ENCODE measurements around the gene ADM2. TPM values are rescaled to one million over a fixed set of nuclear protein-coding genes. Genes with fewer than 3 reads are reported as not detected.

The ADM2 gene
- total RNA-seq, 1 donor from 2014 or later: 2.2 TPM

DNA sequence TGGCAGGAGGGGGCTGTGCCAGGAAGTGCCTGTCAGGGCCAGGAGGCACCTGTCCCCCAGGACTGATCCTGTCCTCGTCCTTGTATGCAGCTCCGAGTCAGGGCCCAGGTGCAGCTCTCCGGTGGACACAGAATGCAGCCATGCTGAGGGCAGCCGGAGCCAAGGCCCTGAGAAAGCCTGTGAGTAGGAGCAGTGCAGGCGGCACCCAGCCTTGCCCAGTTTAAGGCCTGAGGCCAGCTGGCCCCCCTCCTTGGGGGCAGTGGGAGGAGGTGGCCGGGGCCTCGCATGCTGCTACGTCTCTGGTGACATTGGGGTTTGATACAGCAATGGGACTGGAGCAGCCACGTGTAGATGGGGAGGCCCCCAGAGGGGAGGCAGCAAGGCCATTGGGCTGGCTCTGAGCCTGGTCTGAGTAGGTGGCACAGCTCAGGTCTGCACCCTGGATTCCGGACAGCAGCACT, 41.4 kb upstream of the ADM2 start:
- no peak for DNase-seq (ENCODE audit: low spot score)
- no peaks in the 10 kb centered on the region for H3K4me1 Mint-ChIP-seq (ENCODE audit: low read depth)
- no peaks in the 10 kb centered on the region for H3K9me3 Mint-ChIP-seq
- H3K27me3 Mint-ChIP-seq (ENCODE audit: low read depth): no peaks in the 10 kb centered on the region
- no peak overlapping the region for H3K4me3 Mint-ChIP-seq (ENCODE audit: low read depth)
- intact Hi-C loops (cut with micrococcal nuclease): no loop called here
- no peak overlapping the region for H3K27ac Mint-ChIP-seq
- H3K36me3 Mint-ChIP-seq (ENCODE audit: low read depth): peaks cover 20% of the 10 kb centered on the region

DNA sequence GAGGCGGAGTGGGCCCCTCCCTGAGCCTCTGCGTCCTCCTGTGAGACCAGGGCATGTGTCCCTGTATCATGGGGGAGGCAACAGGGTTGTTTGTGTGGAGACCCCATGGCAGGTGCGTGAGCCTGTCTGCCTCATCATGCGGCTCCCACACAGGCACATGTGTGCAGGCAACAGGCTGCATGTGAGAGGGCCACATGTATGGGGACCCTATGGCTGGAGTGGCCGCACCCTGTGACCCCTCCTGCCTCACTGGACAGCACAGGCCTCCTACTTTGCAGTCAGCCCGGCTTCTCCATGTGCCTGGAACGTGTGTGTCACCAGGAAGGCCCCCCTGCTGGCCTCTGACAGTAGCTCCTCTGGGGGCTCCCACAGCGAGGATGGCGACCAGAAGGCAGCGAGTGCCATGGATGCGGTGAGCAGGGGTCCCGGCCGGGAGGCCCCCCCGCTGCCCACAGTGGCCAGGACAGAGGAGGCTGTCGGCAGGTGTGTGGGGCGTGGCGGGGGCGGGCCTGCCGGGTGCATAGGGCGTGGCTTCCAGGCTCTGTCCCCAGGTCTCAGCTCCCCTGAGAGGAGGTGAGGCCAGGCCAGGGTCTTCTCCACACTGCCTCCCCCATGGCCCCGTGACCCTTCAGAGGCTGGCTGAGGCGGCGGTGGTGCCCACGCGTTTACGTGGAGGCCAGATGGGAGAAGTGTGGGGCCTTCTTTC, 40.6 kb upstream of the ADM2 start:
- no peak for DNase-seq (ENCODE audit: low spot score)
- H3K4me3 Mint-ChIP-seq (ENCODE audit: low read depth): no peak overlapping the region
- intact Hi-C loops (cut with micrococcal nuclease): no loop called here
- peaks cover 18% of the 10 kb centered on the region for H3K36me3 Mint-ChIP-seq (ENCODE audit: low read depth)
- no peaks in the 10 kb centered on the region for H3K4me1 Mint-ChIP-seq (ENCODE audit: low read depth)
- H3K27me3 Mint-ChIP-seq (ENCODE audit: low read depth): no peaks in the 10 kb centered on the region
- no peak overlapping the region for H3K27ac Mint-ChIP-seq
- H3K9me3 Mint-ChIP-seq: no peaks in the 10 kb centered on the region

DNA sequence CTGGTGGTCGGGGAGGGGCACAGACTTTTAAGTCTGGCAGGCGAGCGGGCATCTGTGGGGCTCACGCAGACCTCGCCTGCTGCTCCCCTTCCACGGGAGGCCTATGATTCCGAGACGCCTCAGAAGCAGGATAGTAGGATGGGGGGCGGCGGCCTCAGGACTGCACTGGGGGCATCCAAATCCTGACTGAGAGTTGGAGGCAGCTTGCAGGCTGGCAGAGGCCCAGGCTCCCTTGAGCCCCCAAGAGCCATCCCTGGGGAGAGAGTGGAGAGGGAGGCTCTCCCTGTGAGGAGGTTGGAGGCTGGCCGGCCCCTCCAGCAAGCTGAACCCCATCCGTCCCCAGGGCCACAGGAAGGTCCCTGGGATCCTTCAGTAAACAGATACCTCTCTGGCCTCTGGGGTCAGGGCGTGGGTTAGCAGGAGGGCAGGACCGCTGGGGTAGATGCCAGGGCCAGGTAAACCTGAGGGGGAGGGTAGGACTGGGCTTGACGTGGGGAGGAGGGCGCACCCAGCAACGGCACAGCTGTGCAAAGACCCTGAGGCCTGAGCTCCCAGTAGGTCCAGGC, 39.8 kb upstream of the ADM2 start:
- H3K4me1 Mint-ChIP-seq (ENCODE audit: low read depth): no peaks in the 10 kb centered on the region
- intact Hi-C loops (cut with micrococcal nuclease): no loop called here
- H3K27me3 Mint-ChIP-seq (ENCODE audit: low read depth): no peaks in the 10 kb centered on the region
- DNase-seq (ENCODE audit: low spot score): no peak
- H3K36me3 Mint-ChIP-seq (ENCODE audit: low read depth): peaks cover 21% of the 10 kb centered on the region
- no peak overlapping the region for H3K27ac Mint-ChIP-seq
- H3K9me3 Mint-ChIP-seq: no peaks in the 10 kb centered on the region
- no peak overlapping the region for H3K4me3 Mint-ChIP-seq (ENCODE audit: low read depth)

DNA sequence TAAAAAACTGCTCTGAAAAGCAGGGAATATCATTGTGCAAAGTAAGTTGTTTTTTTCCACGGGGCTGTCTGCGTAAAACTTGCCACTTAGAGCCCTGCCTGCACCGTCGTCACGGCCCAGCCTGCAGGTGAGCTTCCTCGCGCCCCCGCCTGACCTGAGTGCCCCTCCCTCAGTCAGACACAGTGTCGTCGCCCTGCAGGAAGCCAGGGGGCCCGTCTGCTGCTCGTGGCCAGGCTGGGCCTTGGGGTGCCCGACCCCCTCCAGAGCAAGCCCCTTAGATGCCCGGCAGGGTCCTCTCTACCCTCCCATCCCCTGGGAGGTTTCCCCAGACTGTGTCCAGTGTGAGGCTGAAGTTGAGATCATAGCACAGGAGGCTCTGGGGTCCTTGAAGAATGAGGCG, 38.1 kb upstream of the ADM2 start:
- no peak overlapping the region for H3K4me3 Mint-ChIP-seq (ENCODE audit: low read depth)
- H3K36me3 Mint-ChIP-seq (ENCODE audit: low read depth): peaks cover 21% of the 10 kb centered on the region
- no peaks in the 10 kb centered on the region for H3K4me1 Mint-ChIP-seq (ENCODE audit: low read depth)
- H3K27ac Mint-ChIP-seq: no peak overlapping the region
- no peak for DNase-seq (ENCODE audit: low spot score)
- H3K9me3 Mint-ChIP-seq: no peaks in the 10 kb centered on the region
- intact Hi-C loops (cut with micrococcal nuclease): no loop called here
- H3K27me3 Mint-ChIP-seq (ENCODE audit: low read depth): no peaks in the 10 kb centered on the region

DNA sequence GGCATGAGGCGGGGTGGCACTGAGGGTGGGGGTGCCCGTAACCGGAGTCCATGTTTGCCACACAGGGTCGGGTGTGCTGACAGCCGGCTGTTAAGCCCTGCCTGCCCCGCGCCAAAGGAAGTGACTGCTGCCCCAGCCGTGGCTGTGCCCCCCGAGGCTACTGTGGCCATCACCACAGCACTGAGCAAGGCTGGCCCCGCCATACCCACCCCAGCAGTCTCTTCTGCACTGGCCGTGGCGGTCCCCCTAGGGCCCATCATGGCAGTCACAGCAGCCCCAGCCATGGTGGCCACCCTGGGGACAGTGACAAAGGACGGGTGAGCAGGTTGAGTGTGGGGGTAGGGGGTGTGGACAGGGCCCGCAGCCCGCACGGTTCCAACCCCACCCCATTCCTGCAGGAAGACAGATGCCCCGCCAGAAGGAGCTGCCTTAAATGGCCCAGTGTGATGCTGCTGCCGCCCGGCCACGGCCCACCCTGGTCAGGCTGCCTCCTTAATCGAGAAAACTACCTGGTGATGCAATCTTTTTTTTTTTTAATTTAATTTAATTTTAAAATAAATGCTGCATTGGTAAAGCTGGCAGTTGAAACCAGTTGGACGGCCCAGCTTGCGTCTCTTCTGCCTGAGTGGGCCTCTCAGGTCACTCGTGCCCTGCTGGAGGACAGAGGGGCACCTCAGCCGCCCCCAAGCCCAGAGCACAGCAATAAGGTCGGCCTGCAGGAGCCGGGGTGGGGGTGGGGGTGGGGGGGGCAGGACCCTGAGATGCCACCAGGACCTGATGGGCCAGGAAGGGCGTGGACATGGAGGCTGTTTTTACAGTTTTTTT, 37.3 kb upstream of the ADM2 start:
- H3K4me1 Mint-ChIP-seq (ENCODE audit: low read depth): no peaks in the 10 kb centered on the region
- intact Hi-C loops (cut with micrococcal nuclease): no loop called here
- no peak overlapping the region for H3K27ac Mint-ChIP-seq
- no peaks in the 10 kb centered on the region for H3K27me3 Mint-ChIP-seq (ENCODE audit: low read depth)
- H3K4me3 Mint-ChIP-seq (ENCODE audit: low read depth): no peak overlapping the region
- no peaks in the 10 kb centered on the region for H3K9me3 Mint-ChIP-seq
- peaks cover 26% of the 10 kb centered on the region for H3K36me3 Mint-ChIP-seq (ENCODE audit: low read depth)
- no peak for DNase-seq (ENCODE audit: low spot score)

DNA sequence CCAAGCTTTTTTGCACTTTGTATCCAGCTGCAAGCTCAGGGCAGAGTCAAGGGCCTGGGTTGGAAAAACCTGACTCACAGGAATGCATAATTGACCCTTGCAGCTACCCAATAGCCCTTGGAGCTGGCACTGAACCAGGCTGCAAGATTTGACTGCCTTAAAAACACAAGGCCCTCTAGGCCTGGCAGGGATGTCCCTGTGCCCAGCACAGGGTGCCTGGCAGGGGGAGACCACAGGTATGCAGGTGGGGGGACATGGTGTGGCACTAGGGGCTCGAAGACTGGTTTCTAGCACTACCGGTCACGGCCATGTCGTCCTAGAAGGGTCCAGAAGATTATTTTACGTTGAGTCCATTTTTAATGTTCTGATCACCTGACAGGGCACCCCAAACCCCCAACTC, 36.7 kb upstream of the ADM2 start:
- intact Hi-C loops (cut with micrococcal nuclease): no loop called here
- H3K4me1 Mint-ChIP-seq (ENCODE audit: low read depth): no peaks in the 10 kb centered on the region
- H3K27me3 Mint-ChIP-seq (ENCODE audit: low read depth): no peaks in the 10 kb centered on the region
- DNase-seq (ENCODE audit: low spot score): no peak
- H3K4me3 Mint-ChIP-seq (ENCODE audit: low read depth): no peak overlapping the region
- H3K36me3 Mint-ChIP-seq (ENCODE audit: low read depth): peaks cover 33% of the 10 kb centered on the region
- H3K27ac Mint-ChIP-seq: no peak overlapping the region
- no peaks in the 10 kb centered on the region for H3K9me3 Mint-ChIP-seq

DNA sequence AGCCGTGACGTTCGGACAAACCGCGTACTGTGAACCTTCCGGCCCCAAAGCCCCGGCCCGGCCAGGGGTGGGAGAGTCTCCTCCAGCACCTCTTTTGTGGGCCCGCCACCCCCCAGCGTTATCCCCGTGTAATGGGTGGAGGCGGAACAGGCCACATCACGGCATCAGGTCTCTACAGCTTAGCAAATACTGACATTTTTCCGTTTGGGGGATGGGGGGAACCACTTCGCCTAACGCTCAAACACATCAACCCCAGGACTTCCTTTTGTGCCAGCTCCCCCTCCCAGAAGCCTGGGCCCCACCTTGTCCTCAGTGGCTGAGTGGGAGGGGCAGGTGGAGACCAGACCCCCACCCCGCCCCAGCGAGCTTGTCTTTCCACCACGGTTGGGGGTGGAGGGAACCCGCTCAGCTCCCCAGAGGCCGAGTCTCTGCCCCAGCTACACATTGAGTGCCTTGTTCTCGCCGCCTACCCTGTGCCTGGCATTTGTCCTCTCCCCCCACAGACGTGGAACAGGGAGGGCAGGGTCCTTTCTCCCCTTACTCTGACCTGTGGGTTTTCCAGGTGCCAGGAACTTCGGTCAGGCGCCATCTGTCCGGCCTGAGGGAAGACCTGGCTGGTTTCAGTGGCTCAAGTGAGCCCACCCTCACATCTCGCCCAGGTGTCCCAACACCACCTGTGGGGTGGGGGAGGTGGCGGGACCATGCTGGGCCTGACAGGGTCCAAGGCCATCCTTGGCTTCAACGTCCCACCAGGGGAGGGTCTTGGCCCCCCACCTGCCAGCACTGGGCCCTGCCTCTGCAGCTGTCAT, 36.1 kb upstream of the ADM2 start:
- Mint-ChIP-seq H3K36me3 (ENCODE audit: low read depth) (peaks cover 36% of the 10 kb centered on the region), H3K4me3 (ENCODE audit: low read depth) (no peak overlapping the region), H3K4me1 (ENCODE audit: low read depth) (no peaks in the 10 kb centered on the region), H3K27ac (no peak overlapping the region), H3K9me3 (no peaks in the 10 kb centered on the region), H3K27me3 (ENCODE audit: low read depth) (no peaks in the 10 kb centered on the region)
- intact Hi-C loops (cut with micrococcal nuclease): no loop called here
- DNase-seq (ENCODE audit: low spot score): no peak

DNA sequence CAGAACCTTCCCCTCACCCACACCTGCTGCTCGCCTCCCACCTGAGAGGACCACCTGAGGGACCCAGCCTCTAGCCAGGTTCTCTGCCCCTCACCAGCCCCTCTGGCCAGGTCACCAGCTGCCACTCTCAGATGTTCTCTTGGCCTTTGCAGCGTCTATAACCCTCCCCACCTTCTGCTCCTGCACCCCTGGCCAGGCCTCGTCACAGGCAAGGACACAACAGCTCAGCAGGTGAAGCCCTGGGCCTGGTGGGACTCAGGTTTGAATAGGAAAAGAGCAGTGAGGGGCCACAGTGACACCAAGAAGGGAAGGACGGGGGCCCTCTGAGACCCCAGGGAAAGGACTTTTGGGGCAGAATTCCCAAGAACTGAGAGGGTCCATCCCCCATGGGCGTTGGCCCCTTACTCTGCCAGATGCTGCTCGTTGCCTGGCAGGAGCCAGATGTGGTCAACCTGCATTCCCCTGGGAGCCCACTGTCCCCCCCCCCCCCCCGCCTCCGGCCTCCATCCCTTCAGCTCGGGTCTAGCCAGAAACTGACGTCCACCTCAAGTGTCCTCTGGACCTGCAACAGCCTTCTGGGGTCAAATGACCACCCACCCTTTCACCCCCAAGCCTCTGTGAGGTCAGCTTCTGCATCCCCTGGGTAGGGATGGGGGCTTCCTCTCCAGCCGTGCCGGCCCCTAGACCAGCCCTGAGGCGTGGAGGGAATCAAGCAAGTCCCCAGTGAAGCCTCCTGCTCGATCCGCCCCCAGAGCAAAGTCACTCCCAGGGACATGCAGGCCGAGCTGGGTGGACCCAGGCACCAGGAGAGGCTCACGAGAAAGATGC, 35.2 kb upstream of the ADM2 start:
- H3K27me3 Mint-ChIP-seq (ENCODE audit: low read depth): no peaks in the 10 kb centered on the region
- H3K9me3 Mint-ChIP-seq: no peaks in the 10 kb centered on the region
- intact Hi-C loops (cut with micrococcal nuclease): no loop called here
- peaks cover 42% of the 10 kb centered on the region for H3K36me3 Mint-ChIP-seq (ENCODE audit: low read depth)
- DNase-seq (ENCODE audit: low spot score): no peak
- no peaks in the 10 kb centered on the region for H3K4me1 Mint-ChIP-seq (ENCODE audit: low read depth)
- no peak overlapping the region for H3K27ac Mint-ChIP-seq
- H3K4me3 Mint-ChIP-seq (ENCODE audit: low read depth): no peak overlapping the region

DNA sequence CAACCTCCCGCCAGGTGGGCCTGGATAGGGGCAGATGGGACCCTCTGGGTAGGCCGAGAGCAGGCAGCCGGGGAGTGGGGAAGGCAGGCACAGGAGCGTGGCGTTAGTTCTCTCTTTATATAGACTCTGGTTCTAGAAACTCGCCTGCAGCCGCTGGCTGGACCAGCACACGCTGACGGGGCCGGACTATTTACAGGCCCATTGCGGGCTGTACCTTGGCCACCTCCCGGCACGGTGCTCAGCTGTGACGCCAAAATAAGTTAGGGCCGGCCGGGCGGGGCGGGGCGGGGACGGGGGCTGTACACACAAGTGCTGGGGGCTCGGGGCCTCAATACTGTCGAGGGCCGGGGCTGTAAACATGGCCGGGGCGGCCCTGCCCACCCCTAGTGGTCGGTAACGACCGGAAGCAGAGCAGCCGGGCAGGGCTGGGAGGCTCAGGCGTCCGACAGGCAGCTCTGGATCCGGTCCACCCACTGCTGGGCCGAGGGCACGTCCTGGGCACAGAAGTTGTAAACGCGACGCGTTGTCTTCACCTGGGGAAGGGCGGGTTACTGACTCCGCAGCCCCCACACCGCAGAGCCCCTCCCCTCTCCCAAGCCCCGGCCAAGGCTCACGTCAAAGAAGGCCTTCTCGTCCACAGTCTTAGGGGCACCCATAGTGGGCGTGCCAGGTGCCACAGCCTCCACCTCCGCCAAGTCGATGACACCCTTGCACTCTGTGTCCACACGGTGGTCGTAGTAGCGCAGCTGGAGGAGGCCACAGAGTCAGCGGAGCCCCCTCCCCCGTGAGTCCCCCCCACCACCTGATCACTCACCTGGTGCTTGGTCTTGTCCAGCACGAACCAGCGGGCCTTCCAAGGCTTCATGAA, 34.4 kb upstream of the ADM2 start:
- Mint-ChIP-seq H3K36me3 (ENCODE audit: low read depth) (peaks cover 43% of the 10 kb centered on the region), H3K27me3 (ENCODE audit: low read depth) (no peaks in the 10 kb centered on the region), H3K4me1 (ENCODE audit: low read depth) (no peaks in the 10 kb centered on the region), H3K27ac (no peak overlapping the region), H3K4me3 (ENCODE audit: low read depth) (no peak overlapping the region), H3K9me3 (no peaks in the 10 kb centered on the region)
- intact Hi-C loops (cut with micrococcal nuclease): no loop called here
- no peak for DNase-seq (ENCODE audit: low spot score)

DNA sequence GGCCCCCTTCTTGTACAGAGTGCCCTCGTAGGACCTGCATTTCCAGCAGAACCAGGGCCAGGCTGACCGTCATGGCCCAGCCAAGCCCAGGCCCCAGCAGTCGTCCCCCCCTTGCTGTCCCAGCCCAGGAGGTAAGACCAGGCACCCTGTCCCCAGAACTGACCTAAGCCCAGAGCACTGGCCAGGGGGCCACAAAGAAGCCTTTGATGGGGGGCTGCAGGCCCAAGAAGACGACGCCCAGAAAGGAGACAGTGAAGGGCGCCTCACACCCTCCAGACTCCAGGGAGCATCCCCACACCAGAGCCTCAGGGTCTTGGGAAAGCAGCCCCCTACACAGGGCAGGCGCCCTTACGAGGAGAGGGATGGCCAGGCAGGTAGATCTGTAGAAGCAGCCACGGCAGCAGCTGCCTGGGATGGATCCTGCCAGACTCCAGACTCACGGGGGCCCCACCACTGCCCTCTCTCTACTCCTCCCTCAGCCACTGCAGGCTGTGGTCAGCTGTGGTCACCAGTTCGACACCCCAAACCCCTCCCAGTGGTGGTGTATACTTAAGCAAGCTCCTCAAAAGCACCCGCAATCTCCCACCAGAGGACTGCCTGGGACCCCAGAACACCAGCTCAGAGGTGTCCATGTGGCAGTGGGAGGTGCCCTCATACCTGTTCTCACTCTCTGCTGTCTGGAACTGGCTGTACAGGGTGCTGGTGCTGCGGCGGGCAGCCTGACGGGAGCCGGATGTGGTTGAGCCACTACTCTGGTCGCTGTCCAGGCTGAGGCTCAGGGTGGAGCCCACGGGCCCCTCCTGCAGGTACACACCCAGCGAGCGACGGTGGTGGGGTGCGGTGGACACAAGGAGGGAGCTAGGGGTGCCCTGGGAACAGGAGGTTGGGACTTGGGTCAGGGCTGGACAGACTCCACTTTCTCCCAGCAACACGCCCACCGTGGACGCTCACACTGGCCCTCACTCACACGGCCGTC, 33.5 kb upstream of the ADM2 start:
- intact Hi-C loops (cut with micrococcal nuclease): no loop called here

More for the DNA sequence above, 33.5 kb upstream of the ADM2 start:
- Mint-ChIP-seq H3K9me3 (no peaks in the 10 kb centered on the region), H3K27me3 (ENCODE audit: low read depth) (no peaks in the 10 kb centered on the region), H3K4me1 (ENCODE audit: low read depth) (peaks cover 2% of the 10 kb centered on the region), H3K36me3 (ENCODE audit: low read depth) (peaks cover 46% of the 10 kb centered on the region), H3K27ac (no peak overlapping the region), H3K4me3 (ENCODE audit: low read depth) (no peak overlapping the region)
- no peak for DNase-seq (ENCODE audit: low spot score)
